Keratinocyte (primary cell): Measurements from ENCODE around the gene IMPDH1. TPM values are rescaled to one million over a fixed set of nuclear protein-coding genes. Genes with fewer than 3 reads are reported as not detected.

Experiments used
- DNase-seq: peaks from one replicate; pipeline ENCODE4 v3.0.0-alpha.2; 2011; ENCODE audit warnings: low read depth, missing footprints, low spot score
- FAIRE-seq: peaks from 2 replicates; lab custom pipeline; 2011; peaks lifted over from hg19 to GRCh38; lab: Jason Lieb, UNC
- H2AFZ ChIP-seq: 2 replicates; pipeline ENCODE4 v1.6.0; 2012; ENCODE audit warnings: low read length, control low read depth, inconsistent platforms; ENCODE audit not compliant: control insufficient read depth
- H3K27ac ChIP-seq: 2 replicates; pipeline ENCODE4 v1.5.1; 2011; ENCODE audit warnings: low read length; ENCODE audit not compliant: control insufficient read depth, insufficient read depth
- H3K27me3 ChIP-seq: 3 replicates; pipeline ENCODE4 v1.6.0; 2011; ENCODE audit warnings: low read length; ENCODE audit not compliant: control insufficient read depth, insufficient read depth; ENCODE audit errors: extremely low read depth
- H3K36me3 ChIP-seq, 2 experiments: 2 replicates in 1 of 2; 3 replicates in 1 of 2; pipeline ENCODE4 v1.5.1; 2011; ENCODE audit warnings: low read length in 2 of 2, mild to moderate bottlenecking in 1 of 2; ENCODE audit not compliant: control insufficient read depth in 2 of 2, insufficient read depth in 2 of 2; ENCODE audit errors: extremely low read depth in 1 of 2
- H3K4me1 ChIP-seq: 3 replicates; pipeline ENCODE4 v1.5.1; 2011; ENCODE audit warnings: low read length; ENCODE audit not compliant: control insufficient read depth, insufficient read depth; ENCODE audit errors: extremely low read depth
- H3K4me2 ChIP-seq: 3 replicates; pipeline ENCODE4 v1.6.0; 2011; ENCODE audit warnings: low read depth, low read length; ENCODE audit not compliant: control insufficient read depth, insufficient read depth; ENCODE audit errors: extremely low read depth
- H3K4me3 ChIP-seq, 3 experiments: fragments of 200-600 bp in 1 of 3; sonication (generic) in 1 of 3; 2 replicates in 2 of 3; 3 replicates in 1 of 3; pipeline ENCODE4 v1.5.1; 2011 to 2016; ENCODE audit warnings: low read length in 3 of 3, mild to moderate bottlenecking in 3 of 3, control low read depth in 2 of 3, inconsistent platforms in 1 of 3, low read depth in 1 of 3, mixed read lengths in 1 of 3, mixed run types in 1 of 3, moderate library complexity in 1 of 3; ENCODE audit not compliant: control insufficient read depth in 2 of 3, insufficient read depth in 2 of 3; ENCODE audit errors: extremely low read depth in 1 of 3
- H3K79me2 ChIP-seq: 2 replicates; pipeline ENCODE4 v1.6.0; 2012; ENCODE audit warnings: low read length; ENCODE audit not compliant: control insufficient read depth, insufficient read depth
- H3K9ac ChIP-seq: 3 replicates; pipeline ENCODE4 v1.6.0; 2011; ENCODE audit warnings: low read length; ENCODE audit not compliant: control insufficient read depth, insufficient read depth; ENCODE audit errors: extremely low read depth
- H3K9me1 ChIP-seq: 3 replicates; pipeline ENCODE4 v1.6.0; 2011; ENCODE audit warnings: low read length; ENCODE audit not compliant: control insufficient read depth, insufficient read depth; ENCODE audit errors: extremely low read depth
- H3K9me3 ChIP-seq: 2 replicates; pipeline ENCODE4 v1.5.1; 2012; ENCODE audit warnings: low read depth, low read length; ENCODE audit not compliant: control insufficient read depth
- H4K20me1 ChIP-seq: 3 replicates; pipeline ENCODE4 v1.6.0; 2011; ENCODE audit warnings: low read length; ENCODE audit not compliant: control insufficient read depth, insufficient read depth; ENCODE audit errors: extremely low read depth
- CTCF ChIP-seq, 3 experiments: IDR thresholded peaks in 1 of 3; conservative IDR thresholded peaks in 1 of 3; optimal IDR thresholded peaks in 1 of 3; 2 replicates in 2 of 3; 3 replicates in 1 of 3; pipeline versions ENCODE3 to v1.5.1; 2011; ENCODE audit warnings: low read length in 3 of 3, mild to moderate bottlenecking in 3 of 3, moderate library complexity in 2 of 3, control low read depth in 1 of 3, inconsistent platforms in 1 of 3; ENCODE audit not compliant: insufficient read depth in 2 of 3; ENCODE audit errors: extremely low read depth in 1 of 3
- EZH2 ChIP-seq: IDR thresholded peaks from one replicate; pipeline ENCODE4 v1.6.1; 2012; ENCODE audit warnings: inconsistent platforms, mild to moderate bottlenecking, low read length, moderate library complexity
- dilution Hi-C: fragments of 300-500 bp; cut with MboI; formaldehyde crosslinking; loops from one replicate; pipeline ENCODE4 v1.7.0; 2020; ENCODE audit warnings: low sequenced_read_pairs; ENCODE audit not compliant: extremely low pct_ligation_motif_present
- polyA plus RNA-seq, 5 experiments: library from polyadenylated mRNA; depleted of rRNA in 3 of 5; stranded (reverse) in 3 of 5; stranded (forward) in 1 of 5; unstranded in 1 of 5; fragments of >200 nt; gene quantifications; 1 replicate in 1 of 5; 2 replicates in 3 of 5; 3 replicates in 1 of 5; pipeline versions ENCODE4 v1.2.1 to v1.2.3, GENCODE V29; 2011 to 2012; ENCODE audit warnings: missing spikeins in 2 of 5, low read depth in 1 of 5, low replicate concordance in 1 of 5

Gene IMPDH1
- polyA plus RNA-seq, 1 donor (not counting 4 experiments of a cell fraction or from before 2014, with no cell fraction given): 56.2 TPM

- no peaks in the 10 kb centered on the region for H3K9me1 ChIP-seq
- peaks cover 3% of the 10 kb centered on the region for H3K27me3 ChIP-seq
- H3K4me3 ChIP-seq: no peak overlapping the region
- H3K9me3 ChIP-seq: no peaks in the 10 kb centered on the region
- H3K79me2 ChIP-seq: peaks cover 19% of the 10 kb centered on the region
- no peak overlapping the region for H3K9ac ChIP-seq
- H3K4me1 ChIP-seq: peaks cover 17% of the 10 kb centered on the region
- no peaks in the 10 kb centered on the region for H3K36me3 ChIP-seq
- dilution Hi-C loops: no loop called here
- FAIRE-seq: no peak
- no peak overlapping the region for H3K27ac ChIP-seq
- H2AFZ ChIP-seq: no peak overlapping the region
- no peak for DNase-seq
- H3K4me2 ChIP-seq: no peak overlapping the region
- H4K20me1 ChIP-seq: no peaks in the 10 kb centered on the region
- no peak for TF ChIP-seq EZH2
- TF ChIP-seq CTCF (optimal IDR thresholded peaks at IDR 0.05 in 1 of 3, IDR thresholded peaks at IDR 0.05 in 1 of 3, conservative IDR thresholded peaks at IDR 0.05 in 1 of 3; ENCODE audit: extremely low read depth in 1 of 3, insufficient read depth in 2 of 3, low read length in 3 of 3): no peak
These were observed 44.3 kb upstream of the IMPDH1 start for GRCh38 chr7:128453836-128454804.

DNA sequence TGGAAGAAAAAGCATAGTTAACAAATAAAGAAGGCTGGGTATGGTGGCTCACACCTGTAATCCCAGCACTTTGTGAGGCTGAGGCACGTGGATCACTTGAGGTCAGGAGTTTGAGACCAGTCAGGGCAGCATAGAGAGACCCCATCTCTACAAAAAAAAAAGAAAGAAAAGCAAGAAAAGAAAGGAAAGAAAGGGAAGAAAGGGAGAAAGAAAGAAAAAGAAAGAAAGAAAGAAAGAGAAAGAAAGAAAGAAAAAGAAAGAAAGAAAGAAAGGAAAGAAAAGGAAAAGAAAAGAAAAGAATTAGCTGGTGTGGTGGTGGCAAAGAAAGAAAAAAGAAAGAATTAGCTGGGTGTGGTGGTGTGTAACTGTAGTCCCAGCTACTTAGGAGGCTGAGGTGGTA is 42.8 kb upstream of the IMPDH1 start:
- Histone ChIP-seq H2AFZ (no peak overlapping the region), H3K9me1 (no peaks in the 10 kb centered on the region), H3K79me2 (peaks cover 15% of the 10 kb centered on the region), H3K9ac (no peak overlapping the region), H3K4me3 (no peak overlapping the region), H3K36me3 (no peaks in the 10 kb centered on the region), H3K27me3 (peaks cover 3% of the 10 kb centered on the region), H3K27ac (no peak overlapping the region), H3K4me1 (peaks cover 17% of the 10 kb centered on the region), H4K20me1 (no peaks in the 10 kb centered on the region), H3K9me3 (no peaks in the 10 kb centered on the region), H3K4me2 (no peak overlapping the region)
- TF ChIP-seq EZH2 (no peak), CTCF (optimal IDR thresholded peaks at IDR 0.05 in 1 of 3, IDR thresholded peaks at IDR 0.05 in 1 of 3, conservative IDR thresholded peaks at IDR 0.05 in 1 of 3; ENCODE audit: extremely low read depth in 1 of 3, insufficient read depth in 2 of 3, low read length in 3 of 3) (no peak)
- dilution Hi-C loops: no loop called here
- DNase-seq: no peak
- no peak for FAIRE-seq
